HG03460 (cell line): ENCODE results near the gene ARHGAP27.
A peak's percentile ranks its signal among the peaks of the same experiment; 100 is the strongest.

Experiments used
- ATAC-seq: cut with Tn5 transposase; IDR thresholded peaks from one replicate; pipeline ENCODE4 v1.9.1; 2021; ENCODE audit not compliant: unreplicated experiment

Gene ARHGAP27

GRCh38 chr17:45431531-45432404 is 902 bp downstream of the ARHGAP27 start:
- ATAC-seq = peak; percentile 55

- ATAC-seq = peak; percentile 20
Observed at GRCh38 chr17:45430738-45431530, 1.7 kb downstream of the ARHGAP27 start.

GRCh38 chr17:45430006-45430737 is 2.5 kb downstream of the ARHGAP27 start:
- ATAC-seq = no peak

GRCh38 chr17:45429339-45430005 is 3.2 kb downstream of the ARHGAP27 start:
- no peak for ATAC-seq

- no peak for ATAC-seq
Observed at GRCh38 chr17:45428931-45429338, 3.7 kb downstream of the ARHGAP27 start.

- peak; percentile 34 for ATAC-seq
Observed at GRCh38 chr17:45428050-45428617, 4.5 kb downstream of the ARHGAP27 start.

- no peak for ATAC-seq
Observed at GRCh38 chr17:45427181-45427835, 5.4 kb downstream of the ARHGAP27 start.

GRCh38 chr17:45426561-45426960 is 6.1 kb downstream of the ARHGAP27 start:
- no peak for ATAC-seq

GRCh38 chr17:45425984-45426413 is 6.7 kb downstream of the ARHGAP27 start:
- ATAC-seq = no peak

- ATAC-seq = no peak
Observed at GRCh38 chr17:45425125-45425983, 7.3 kb downstream of the ARHGAP27 start.

- no peak for ATAC-seq
Observed at GRCh38 chr17:45424769-45425124, 7.9 kb downstream of the ARHGAP27 start.

- no peak for ATAC-seq
Observed at GRCh38 chr17:45423975-45424335, 8.7 kb downstream of the ARHGAP27 start.

GRCh38 chr17:45423304-45423974 is 9.2 kb downstream of the ARHGAP27 start:
- no peak for ATAC-seq

GRCh38 chr17:45414990-45415881 is 17.4 kb downstream of the ARHGAP27 start:
- no peak for ATAC-seq

- ATAC-seq = no peak
Observed at GRCh38 chr17:45413498-45413923, 19.2 kb downstream of the ARHGAP27 start.

- ATAC-seq = no peak
Observed at GRCh38 chr17:45411348-45412105, 21.1 kb downstream of the ARHGAP27 start.
